SH-SY5Y (cell line): ENCODE results near the gene RNFT2.

Experiments used
- GATA2 ChIP-seq: IDR thresholded peaks from 2 replicates; pipeline ENCODE4 v1.6.1; 2011; ENCODE audit warnings: mild to moderate bottlenecking, low read depth, low read length
- GATA3 ChIP-seq: IDR thresholded peaks from 2 replicates; pipeline ENCODE4 v1.6.1; 2011; ENCODE audit warnings: low read depth, mild to moderate bottlenecking, low read length, moderate library complexity

- TF ChIP-seq GATA2: no peak
- no peak for TF ChIP-seq GATA3
These were observed 80.3 kb downstream of the RNFT2 start for GRCh38 chr12:116818341-116818856.
